Stimulated activated CD8-positive, alpha-beta memory T cell treated with anti-CD3 and anti-CD28 coated beads, Interleukin-15, amount 100 ng/mL, for 1 hour (primary cell): ENCODE data around the gene SRC.

ENCODE experiments used
- DNase-seq: peaks from one replicate; pipeline ENCODE4 v3.0.0-alpha.2; 2020; ENCODE audit warnings: low read depth

The SRC gene

GRCh38 chr20:37414224-37415035 is 68.5 kb downstream of the SRC start:
- DNase-seq, result no peak

DNA sequence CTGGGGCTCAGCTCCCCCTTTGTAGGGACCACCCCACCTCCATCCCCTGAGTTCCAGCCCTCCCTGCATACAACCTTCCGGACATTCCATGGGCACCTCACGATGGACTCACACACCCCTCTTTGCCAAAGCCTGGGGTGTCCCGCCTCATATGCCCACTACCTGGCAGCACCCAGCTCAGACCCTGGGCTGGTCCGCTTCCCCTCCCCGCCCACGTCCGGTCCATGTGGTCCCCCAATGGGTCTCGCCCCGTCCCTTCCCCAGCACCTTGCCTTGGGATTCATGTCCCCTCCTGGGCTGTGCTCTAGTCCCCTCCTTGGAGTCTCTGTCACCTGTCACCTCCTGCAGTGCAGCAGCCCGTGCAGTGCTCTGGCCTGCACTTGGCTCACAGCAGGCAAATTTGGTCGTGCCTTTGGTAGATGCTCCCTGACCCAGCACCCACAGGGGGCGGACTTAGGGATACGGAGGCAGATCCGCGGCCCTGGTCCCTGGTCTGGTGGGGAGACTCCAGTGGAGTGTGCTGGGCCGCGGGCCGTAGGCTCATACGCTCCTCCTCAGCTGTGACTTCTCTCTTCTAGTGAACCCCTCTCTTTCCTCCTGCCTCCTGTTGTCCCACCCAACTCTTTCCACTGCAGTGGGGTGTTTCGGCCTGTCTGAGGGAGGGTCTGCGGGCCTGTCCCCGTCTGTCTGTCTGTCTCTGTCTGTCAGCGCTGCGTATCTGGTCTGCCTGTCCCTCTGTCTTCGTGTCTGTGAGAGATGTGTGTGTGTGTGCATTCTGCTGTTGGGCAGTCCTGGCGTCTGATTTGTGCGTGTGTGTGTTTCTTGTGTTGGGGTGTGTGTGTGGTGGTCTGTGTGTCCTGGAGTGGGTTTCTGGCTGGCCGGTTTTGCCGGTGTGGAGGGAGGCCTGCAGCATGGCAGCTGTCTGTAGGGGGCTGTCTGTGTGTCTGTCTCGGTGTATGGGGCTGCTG is 69.5 kb downstream of the SRC start:
- DNase-seq, result no peak

GRCh38 chr20:37416100-37416847 is 70.3 kb downstream of the SRC start:
- no peak for DNase-seq

GRCh38 chr20:37416848-37417616 is 71.1 kb downstream of the SRC start:
- no peak for DNase-seq

GRCh38 chr20:37417617-37418467 is 71.9 kb downstream of the SRC start:
- DNase-seq, result no peak

GRCh38 chr20:37418591-37419109 is 72.7 kb downstream of the SRC start:
- DNase-seq, result no peak

GRCh38 chr20:37419307-37419706 is 73.4 kb downstream of the SRC start:
- no peak for DNase-seq

- no peak for DNase-seq
Observed at GRCh38 chr20:37419774-37420542, 74.0 kb downstream of the SRC start.

- no peak for DNase-seq
Observed at GRCh38 chr20:37420610-37421009, 74.7 kb downstream of the SRC start.

- DNase-seq, result no peak
Observed at GRCh38 chr20:37421060-37421905, 75.3 kb downstream of the SRC start.

DNA sequence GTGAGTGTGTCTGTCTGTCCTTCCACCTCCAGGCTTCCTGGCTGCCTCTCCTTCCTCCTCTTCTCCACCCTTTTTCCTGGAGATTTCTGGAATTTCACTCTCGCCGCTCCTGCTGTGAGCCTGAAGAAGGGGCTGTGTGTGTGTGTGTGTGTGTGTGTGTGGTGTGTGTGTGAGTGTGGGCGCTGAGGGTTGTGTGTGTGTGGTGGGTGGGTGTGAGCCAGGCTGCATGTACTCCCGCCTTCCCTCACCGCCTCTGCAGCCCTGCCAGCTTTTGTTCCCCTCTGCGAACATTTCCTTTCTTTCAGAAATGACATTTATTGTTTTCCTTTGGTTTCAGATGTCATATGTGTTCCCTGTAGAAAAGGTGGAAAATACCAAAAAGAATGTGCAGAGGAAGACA is 76.0 kb downstream of the SRC start:
- no peak for DNase-seq

DNA sequence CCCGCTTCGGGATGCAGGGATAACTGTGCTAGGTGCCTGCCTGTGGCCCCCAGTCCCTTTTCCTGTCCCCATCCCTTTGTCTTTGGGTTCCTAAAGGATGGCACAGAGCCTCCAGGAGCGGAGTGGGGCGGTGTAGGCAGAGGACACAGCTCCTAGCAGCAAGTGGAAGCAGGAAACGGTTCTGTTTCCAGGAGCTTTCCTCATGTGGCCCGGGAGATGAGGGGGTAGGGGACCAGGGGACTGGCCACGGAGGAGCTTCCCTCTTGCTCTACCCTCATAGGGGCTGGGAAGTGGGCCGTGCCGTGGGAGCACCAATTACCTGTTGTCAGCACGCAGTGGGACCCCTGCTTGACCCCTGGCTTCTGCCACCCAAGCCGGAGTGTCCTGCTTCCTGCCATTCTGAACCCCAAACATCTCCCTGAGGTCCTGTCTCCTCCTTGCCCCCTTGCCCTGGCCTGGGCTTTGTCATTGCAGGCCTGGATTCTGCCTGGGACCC is 76.9 kb downstream of the SRC start:
- no peak for DNase-seq

- no peak for DNase-seq
Observed at GRCh38 chr20:37423545-37423944, 77.6 kb downstream of the SRC start.

- DNase-seq, result no peak
Observed at GRCh38 chr20:37424062-37424851, 78.3 kb downstream of the SRC start.

GRCh38 chr20:37425103-37425625 is 79.2 kb downstream of the SRC start:
- no peak for DNase-seq

GRCh38 chr20:37426106-37426505 is 80.2 kb downstream of the SRC start:
- DNase-seq, result no peak

- DNase-seq, result no peak
Observed at GRCh38 chr20:37426978-37427377, 81.0 kb downstream of the SRC start.
